Activated T-cell treated with anti-CD3 and anti-CD28 coated beads for 1 hour (primary cell): ENCODE data around the gene GPC6.

Source experiments
- DNase-seq: peaks from one replicate; pipeline ENCODE4 v3.0.0-alpha.2; 2020; ENCODE audit warnings: low read depth

Gene GPC6

DNA sequence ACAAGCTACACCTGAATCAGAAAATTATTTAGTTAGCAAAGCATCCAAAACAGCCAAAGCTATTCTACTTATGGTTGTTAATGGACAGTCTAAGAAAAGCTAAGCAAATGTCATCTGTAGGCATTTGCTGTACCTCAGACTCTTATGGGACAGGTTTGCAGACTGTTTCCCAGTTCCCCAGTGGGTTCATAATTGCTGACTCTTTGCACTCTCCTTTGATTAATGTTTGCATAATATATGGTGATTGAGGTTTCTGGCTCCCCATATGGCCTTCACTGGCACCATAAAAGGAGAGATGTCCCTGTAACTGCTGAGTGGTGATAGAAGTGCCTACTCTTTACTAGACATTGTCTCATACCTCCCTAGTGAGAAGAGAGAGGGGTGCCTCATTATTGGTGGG is 142.1 kb downstream of the GPC6 start:
- no peak for DNase-seq

DNA sequence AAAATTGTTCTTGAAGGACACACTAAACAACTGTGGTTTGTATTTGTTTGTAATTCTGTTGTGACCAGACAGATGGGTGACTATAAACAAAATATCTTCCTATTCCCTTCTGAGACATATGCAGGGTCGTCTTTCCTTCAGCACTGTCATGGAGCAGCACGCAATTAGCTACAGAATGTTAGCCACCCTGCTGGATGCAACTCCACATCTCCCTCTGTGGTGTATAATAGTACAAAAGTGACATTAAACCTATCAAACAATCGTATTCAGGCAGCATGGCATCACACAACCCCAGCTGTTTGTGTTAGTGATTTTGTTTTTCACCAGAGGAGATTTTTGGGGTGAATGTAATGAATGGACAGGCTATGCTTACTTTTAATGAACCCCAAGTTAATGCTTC is 146.2 kb downstream of the GPC6 start:
- no peak for DNase-seq

DNA sequence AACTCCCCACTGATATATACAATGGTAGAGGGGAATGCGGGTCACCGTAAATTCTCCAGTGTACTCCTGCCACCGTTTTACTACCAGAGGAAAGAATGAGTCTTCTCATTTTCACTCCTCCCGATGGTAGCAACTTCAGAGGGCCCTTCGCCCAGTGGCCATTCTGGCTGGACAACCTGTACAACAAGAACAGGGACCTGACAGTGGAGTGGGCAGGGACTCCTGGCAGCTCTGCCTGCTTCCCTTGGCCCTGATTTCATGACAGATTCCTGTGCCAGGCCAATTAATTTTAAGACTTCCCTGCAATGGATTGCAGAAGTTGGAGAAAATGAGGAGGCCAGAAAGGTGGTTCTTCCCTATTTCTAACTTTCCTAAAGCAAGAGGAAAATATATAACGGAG is 148.9 kb downstream of the GPC6 start:
- no peak for DNase-seq

DNA sequence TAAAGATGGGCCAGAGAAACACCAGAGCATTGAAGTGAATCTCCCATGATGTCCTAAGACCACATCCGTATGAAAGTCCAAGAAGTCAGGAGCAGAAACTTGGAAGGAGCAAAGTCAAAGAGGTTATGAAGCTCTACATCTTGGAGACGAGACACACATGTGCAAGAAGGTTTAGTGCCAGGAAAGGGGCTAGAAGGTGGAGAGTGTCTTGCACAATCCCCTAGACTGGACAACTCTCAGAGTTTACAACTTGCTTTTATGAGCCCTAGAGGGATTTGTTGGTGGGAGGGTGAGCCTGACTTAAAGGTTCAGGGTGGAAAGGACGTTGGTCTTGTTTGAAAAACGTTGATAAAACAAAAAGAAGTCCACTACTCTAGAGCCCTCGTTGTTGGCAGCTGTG is 150.6 kb downstream of the GPC6 start:
- no peak for DNase-seq

DNA sequence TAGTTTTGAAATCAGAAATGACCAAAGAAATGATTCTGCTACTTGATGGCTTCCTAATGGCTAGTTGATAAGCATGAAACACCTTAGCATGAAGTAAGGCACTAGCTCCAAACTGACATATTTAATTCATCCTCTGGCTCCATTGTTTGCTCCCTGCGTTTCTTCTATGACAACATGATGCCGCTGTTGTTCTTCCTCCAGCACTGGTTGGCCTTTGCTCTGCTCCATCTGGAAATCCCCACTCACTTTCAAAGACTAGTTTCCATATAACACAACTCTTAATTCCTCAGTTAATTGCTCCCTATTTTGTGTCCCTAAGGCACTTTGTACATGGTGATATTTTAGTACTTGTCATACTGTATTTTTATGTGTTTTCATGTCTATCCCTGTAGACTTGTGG is 151.6 kb downstream of the GPC6 start:
- DNase-seq = no peak

DNA sequence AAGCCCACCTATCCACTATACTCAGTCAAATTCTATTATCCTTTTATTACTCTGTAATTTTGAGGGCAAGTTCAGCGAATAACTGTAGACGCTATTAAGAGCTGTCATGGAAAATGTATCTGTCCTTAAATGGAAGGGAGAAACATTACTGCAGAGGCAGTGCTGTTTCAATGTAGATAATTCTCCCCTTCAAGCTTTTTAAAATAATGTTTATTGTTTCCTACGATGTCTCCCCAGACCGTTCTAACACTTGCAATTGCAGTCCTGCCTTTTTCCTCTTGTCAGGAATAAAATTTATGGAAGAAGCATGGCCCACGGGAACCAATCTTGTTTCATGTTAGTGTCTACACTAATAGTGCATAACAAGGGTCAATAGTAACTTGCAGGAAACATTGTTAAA is 159.5 kb downstream of the GPC6 start:
- no peak for DNase-seq

- DNase-seq = no peak
Observed at GRCh38 chr13:93388701-93389100, 162.1 kb downstream of the GPC6 start.

DNA sequence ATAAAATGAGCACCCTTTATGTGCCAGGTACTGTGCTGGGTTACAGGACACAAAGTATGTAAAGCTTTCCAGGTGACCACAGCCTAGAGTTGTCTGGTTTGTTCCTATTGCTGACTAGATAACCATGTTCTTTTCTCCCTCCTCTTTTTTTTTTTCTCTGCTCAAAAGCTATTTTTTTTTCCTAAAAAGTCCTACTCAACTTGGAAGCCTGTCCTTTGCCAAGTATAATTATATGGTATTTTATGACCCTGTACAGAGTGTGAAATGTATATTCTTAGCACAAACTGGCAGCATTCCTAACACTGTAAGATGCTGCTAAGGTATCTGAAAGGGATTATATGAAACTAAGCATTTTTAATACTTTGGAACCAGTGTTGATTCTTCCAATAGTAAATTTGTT is 171.0 kb downstream of the GPC6 start:
- DNase-seq = no peak

DNA sequence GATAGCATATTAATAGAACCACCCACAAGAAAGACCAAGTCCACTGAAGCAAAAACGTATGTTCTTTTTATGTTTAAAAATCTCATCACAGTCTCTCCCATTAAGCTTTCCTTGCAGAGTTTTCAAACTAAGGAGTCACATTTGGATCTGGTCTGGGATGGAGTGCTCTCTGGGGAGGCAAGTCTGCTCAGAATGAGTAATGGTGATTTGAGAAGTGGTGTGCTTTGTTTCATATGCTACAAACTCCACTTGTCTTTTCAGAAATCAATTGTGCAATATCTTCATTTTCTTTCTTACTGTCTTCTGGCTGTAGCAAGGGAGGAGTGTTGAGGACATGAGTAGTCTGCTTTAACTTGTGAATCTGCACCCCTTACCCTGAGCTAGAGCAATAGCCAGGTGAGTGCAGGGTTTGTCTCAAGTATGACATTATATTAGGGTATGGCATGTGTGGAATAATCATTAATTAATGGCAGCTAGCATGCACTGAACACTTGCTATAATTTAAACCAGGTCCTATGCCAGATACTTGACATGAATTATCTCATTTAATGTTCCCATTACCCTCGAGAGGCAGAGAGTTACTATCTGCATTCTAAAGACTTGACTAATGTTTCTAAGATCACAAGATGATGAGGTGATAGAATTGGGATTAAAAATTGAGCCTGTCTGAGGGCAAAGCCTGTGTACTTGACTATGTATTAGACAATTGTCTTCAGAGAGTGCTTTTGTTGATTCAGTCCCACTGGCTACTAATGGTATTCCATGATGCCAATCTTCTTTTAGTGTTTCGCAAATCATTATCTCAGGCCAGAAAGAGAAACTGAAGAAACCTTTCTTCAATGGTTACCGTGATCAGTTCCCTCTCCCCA is 171.8 kb downstream of the GPC6 start:
- no peak for DNase-seq

DNA sequence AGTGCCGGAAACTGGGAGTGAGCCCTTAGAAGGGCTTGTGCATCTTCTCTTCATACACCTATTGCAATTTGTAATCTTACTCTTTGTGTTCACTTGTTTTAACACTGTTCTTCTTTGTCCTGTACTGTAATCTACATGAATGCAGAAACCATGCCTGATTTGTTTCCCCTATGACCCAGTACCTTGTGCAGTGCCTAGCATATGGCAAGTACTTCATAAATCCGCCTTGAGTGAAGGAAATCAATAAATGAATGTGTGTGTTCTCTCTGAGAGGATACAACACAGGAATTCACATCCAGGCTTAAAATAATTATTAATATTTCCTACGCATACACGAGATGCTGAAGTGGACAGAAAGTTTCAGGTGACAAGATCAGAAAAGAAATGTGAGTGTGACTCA is 172.6 kb downstream of the GPC6 start:
- DNase-seq = no peak

DNA sequence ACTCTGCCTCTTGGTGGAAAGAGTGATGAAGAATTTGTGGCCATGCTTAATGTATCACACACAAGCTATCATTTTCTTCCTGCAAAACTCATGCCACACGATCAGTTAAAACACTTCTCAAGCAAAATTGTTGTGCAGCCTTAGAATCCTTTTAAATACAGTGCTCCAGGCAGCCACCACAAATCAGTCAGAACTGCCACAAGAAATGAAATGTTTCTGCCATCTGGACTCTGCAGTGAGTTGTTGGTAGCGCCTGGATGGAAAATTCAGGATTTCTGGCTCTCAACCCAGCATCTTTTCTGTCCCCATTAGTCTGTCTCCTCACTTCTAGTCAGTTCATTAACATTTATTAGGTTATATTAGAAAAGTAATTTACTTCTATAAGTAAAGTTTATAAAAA is 179.5 kb downstream of the GPC6 start:
- no peak for DNase-seq

- no peak for DNase-seq
Observed at GRCh38 chr13:93407551-93407950, 180.9 kb downstream of the GPC6 start.

- no peak for DNase-seq
Observed at GRCh38 chr13:93409001-93409400, 182.4 kb downstream of the GPC6 start.

GRCh38 chr13:93409816-93410215 is 183.2 kb downstream of the GPC6 start:
- no peak for DNase-seq

DNA sequence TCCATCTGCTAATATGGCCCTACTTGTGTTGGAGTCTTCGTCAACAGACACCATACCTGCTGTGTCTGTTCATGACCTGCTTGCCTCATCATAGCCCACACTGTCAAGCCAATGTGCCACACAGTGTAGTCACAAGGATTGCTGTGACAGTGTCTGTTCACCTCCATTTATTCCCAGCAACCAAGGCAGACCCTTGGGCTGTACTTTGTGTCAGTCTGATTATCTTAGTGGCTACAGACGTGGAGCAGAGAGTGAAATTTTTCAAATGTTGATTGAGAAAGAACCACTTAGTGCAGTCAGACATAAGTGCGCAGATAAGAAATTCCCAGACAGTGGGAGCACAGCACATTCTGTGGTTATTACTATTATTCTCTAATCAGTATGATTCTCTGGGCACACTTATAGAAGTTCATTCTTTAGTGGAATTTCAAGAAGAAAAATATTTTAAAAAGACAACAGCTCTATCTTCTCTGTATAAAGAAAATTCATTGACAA is 184.6 kb downstream of the GPC6 start:
- no peak for DNase-seq

DNA sequence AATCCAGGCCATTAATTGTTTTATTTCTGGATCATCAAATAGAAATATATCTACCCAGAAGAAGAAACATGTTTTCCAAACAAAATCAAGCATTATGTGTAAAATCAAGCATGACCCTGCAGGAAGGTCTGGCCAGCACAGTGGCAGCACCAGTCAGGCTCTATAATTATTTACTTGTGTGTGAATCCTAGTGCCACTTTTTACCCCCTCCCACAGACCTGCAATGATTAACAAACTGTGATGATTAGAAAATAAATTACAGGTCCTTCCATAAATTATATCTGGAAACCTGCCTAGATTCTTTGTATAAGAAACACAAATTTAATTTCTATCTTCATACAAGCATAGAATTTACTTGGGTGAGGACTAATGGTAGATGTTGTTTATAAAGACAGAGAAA is 186.1 kb downstream of the GPC6 start:
- no peak for DNase-seq

DNA sequence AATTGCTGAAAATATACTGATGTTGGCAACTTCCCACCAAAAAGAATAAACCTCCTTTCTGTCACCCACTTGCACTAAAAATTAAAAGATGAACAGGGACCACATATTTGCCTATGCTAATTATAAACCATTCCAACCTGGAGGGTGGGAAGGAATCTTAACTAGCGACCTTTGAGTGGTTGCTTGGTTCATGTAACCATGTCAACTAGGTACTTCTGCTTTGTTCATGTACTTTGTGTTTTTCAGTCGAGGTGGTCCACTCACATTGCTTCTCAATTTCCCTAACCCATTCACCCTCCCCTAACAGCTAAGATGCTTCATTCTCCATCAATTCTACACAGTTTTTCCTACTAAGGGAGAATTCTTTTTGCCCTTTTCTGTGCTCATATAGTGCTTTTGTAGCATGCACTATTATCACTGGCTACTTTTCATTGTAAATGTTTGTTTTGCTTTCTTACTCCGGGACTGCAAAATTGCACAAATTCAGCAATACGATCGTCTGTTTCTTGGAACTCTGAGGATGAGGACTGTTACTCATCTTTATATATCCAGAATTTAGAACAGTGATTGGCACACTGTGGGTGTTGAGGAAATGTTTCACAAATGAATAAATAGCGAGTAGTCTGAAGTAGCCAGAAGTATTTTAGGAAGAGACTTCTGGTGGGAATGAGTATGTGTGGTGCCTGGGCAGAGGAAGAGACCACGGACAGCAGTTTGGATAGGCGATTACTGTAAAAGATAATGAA is 187.5 kb downstream of the GPC6 start:
- DNase-seq = no peak

- DNase-seq = no peak
Observed at GRCh38 chr13:93416736-93417355, 190.2 kb downstream of the GPC6 start.

GRCh38 chr13:93418398-93418797 is 191.8 kb downstream of the GPC6 start:
- DNase-seq = no peak

- DNase-seq = no peak
Observed at GRCh38 chr13:93420206-93420605, 193.6 kb downstream of the GPC6 start.

- no peak for DNase-seq
Observed at GRCh38 chr13:93420887-93421286, 194.3 kb downstream of the GPC6 start.

- no peak for DNase-seq
Observed at GRCh38 chr13:93422980-93423543, 196.5 kb downstream of the GPC6 start.

GRCh38 chr13:93425411-93425810 is 198.8 kb downstream of the GPC6 start:
- no peak for DNase-seq
